Measurements from ENCODE around the gene IPO13. TPM values are rescaled to one million over a fixed set of nuclear protein-coding genes. Genes with fewer than 3 reads are reported as not detected.

Gene IPO13
- total and polyA plus RNA-seq, 4 donors: 8.6 to 15.1 (median 10.5) TPM

DNA sequence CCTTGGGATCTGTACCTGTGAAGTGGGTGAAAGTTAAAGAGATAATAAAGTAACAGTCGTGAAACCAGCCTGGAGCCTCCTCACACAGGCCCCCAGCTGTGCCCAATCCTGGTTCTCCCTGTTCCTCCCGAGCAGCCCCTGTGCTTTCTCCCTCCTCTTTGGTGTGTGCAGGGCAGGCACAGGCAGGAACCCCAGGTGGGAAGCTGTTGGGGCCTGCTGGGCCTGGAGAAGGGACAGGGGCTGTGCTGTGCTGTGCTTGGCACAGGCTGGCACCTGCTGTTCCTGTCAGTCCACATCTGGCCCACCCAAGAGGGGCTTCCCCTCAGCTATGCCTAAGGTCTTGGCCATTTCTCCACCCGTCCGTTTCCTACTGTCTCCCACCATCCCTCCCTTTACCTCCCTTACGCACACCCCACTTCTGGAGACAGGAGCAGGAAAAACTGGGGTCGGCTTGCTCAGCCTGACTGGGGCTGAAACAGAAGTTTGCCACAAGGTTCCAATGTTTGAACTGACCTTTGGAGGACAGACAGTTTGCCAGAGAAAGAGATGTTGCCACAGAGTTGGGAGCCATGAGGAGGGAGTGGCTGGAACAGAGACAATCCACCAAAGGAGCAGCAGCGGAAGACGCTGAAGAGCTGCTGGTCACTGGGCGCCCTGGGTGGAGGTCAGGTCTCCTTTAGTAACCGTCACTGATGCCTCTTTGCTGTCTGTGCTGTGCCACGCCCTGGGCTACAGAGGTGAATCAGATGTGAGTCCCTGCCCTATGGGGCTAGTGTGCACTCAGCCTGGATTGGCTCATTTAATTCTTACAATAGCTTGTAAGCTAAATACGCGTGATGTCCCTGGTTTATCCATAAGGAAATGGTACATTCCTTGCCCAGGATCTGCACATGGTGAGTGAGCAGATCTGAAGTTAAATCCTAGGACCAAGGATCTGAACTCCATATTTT, 31.9 kb upstream of the IPO13 start:
- no peaks in the 10 kb centered on the region for H3K4me1 ChIP-seq (ENCODE audit: control insufficient read depth in 4 of 4, insufficient read depth in 4 of 4, low read length in 3 of 4)
- no peak for DNase-seq (ENCODE audit: low spot score)
- H3K36me3 ChIP-seq (ENCODE audit: control insufficient read depth in 4 of 4, insufficient read depth in 3 of 4, low read depth in 1 of 4, low read length in 3 of 4): peaks cover 0 to 2% (median 0%) of the 10 kb centered on the region in 4 donors
- TF ChIP-seq, protein P1, sequence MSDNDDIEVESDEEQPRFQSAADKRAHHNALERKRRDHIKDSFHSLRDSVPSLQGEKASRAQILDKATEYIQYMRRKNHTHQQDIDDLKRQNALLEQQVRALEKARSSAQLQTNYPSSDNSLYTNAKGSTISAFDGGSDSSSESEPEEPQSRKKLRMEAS (IDR thresholded peaks at IDR 0.05): no peak
- no peak for TF ChIP-seq FOXA1 (IDR thresholded peaks at IDR 0.05)
- no peaks in the 10 kb centered on the region for H3K9me3 ChIP-seq (ENCODE audit: control insufficient read depth in 4 of 4, low read length in 3 of 4)
- H3K4me3 ChIP-seq (ENCODE audit: low read depth in 1 of 3, low read length in 3 of 3): no peak overlapping the region
- H3K27ac ChIP-seq (ENCODE audit: low read depth in 1 of 2, low read length in 2 of 2): no peak overlapping the region
- no peak overlapping the region for H3K9ac ChIP-seq (ENCODE audit: low read depth in 1 of 2, low read length in 2 of 2)
- no peaks in the 10 kb centered on the region for H3K27me3 ChIP-seq (ENCODE audit: control insufficient read depth in 4 of 4, insufficient read depth in 4 of 4, low read length in 3 of 4)
- 95% methylated on average over 13 of the region's 13 CpGs for WGBS

DNA sequence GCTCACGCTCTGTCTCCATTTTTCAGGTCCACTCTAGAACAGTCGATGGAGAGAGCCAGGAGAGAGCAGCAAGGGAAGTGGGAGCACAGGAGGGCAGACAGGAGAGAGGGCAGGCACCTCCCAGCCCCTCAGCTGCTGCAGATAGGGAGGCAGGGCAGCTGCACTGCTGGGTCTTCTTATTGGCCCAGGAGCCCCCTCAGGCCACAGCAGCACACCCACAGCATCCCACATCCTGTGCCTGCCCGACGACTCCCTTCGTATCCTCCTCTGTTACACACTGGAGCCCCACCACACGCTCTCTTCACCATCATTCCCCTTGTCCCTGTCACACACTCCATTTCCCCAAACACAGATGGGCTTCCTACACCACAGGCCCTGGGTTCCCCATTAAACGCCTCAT, 26.8 kb upstream of the IPO13 start:
- no peak overlapping the region for H3K9ac ChIP-seq (ENCODE audit: low read depth in 1 of 2, low read length in 2 of 2)
- H3K9me3 ChIP-seq (ENCODE audit: control insufficient read depth in 4 of 4, low read length in 3 of 4): no peaks in the 10 kb centered on the region
- TF ChIP-seq, protein P2, sequence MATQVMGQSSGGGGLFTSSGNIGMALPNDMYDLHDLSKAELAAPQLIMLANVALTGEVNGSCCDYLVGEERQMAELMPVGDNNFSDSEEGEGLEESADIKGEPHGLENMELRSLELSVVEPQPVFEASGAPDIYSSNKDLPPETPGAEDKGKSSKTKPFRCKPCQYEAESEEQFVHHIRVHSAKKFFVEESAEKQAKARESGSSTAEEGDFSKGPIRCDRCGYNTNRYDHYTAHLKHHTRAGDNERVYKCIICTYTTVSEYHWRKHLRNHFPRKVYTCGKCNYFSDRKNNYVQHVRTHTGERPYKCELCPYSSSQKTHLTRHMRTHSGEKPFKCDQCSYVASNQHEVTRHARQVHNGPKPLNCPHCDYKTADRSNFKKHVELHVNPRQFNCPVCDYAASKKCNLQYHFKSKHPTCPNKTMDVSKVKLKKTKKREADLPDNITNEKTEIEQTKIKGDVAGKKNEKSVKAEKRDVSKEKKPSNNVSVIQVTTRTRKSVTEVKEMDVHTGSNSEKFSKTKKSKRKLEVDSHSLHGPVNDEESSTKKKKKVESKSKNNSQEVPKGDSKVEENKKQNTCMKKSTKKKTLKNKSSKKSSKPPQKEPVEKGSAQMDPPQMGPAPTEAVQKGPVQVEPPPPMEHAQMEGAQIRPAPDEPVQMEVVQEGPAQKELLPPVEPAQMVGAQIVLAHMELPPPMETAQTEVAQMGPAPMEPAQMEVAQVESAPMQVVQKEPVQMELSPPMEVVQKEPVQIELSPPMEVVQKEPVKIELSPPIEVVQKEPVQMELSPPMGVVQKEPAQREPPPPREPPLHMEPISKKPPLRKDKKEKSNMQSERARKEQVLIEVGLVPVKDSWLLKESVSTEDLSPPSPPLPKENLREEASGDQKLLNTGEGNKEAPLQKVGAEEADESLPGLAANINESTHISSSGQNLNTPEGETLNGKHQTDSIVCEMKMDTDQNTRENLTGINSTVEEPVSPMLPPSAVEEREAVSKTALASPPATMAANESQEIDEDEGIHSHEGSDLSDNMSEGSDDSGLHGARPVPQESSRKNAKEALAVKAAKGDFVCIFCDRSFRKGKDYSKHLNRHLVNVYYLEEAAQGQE (IDR thresholded peaks at IDR 0.05): no peak
- TF ChIP-seq JUND (IDR thresholded peaks at IDR 0.05) (no peak), FOXA1 (IDR thresholded peaks at IDR 0.05) (no peak), HNF4A (conservative IDR thresholded peaks at IDR 0.05) (no peak), FOXA2 (IDR thresholded peaks at IDR 0.05) (no peak), HNF4G (IDR thresholded peaks at IDR 0.05) (no peak), EGR1 (IDR thresholded peaks at IDR 0.05; ENCODE audit: low read depth in 2 of 2) (no peak), SP1 (IDR thresholded peaks at IDR 0.05) (no peak), GABPA (IDR thresholded peaks at IDR 0.05 in 1 of 2, conservative IDR thresholded peaks at IDR 0.05 in 1 of 2) (no peak), RXRA (IDR thresholded peaks at IDR 0.05) (no peak)
- TF ChIP-seq, protein P1 (IDR thresholded peaks at IDR 0.05): no peak
- TF ChIP-seq, protein P3, sequence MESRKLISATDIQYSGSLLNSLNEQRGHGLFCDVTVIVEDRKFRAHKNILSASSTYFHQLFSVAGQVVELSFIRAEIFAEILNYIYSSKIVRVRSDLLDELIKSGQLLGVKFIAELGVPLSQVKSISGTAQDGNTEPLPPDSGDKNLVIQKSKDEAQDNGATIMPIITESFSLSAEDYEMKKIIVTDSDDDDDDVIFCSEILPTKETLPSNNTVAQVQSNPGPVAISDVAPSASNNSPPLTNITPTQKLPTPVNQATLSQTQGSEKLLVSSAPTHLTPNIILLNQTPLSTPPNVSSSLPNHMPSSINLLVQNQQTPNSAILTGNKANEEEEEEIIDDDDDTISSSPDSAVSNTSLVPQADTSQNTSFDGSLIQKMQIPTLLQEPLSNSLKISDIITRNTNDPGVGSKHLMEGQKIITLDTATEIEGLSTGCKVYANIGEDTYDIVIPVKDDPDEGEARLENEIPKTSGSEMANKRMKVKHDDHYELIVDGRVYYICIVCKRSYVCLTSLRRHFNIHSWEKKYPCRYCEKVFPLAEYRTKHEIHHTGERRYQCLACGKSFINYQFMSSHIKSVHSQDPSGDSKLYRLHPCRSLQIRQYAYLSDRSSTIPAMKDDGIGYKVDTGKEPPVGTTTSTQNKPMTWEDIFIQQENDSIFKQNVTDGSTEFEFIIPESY (IDR thresholded peaks at IDR 0.05): no peak
- no peaks in the 10 kb centered on the region for H3K4me1 ChIP-seq (ENCODE audit: control insufficient read depth in 4 of 4, insufficient read depth in 4 of 4, low read length in 3 of 4)
- DNase-seq (ENCODE audit: low spot score): no peak
- H3K36me3 ChIP-seq (ENCODE audit: control insufficient read depth in 4 of 4, insufficient read depth in 3 of 4, low read depth in 1 of 4, low read length in 3 of 4): peaks cover 0 to 3% (median 0%) of the 10 kb centered on the region in 4 donors
- H3K27me3 ChIP-seq (ENCODE audit: control insufficient read depth in 4 of 4, insufficient read depth in 4 of 4, low read length in 3 of 4): no peaks in the 10 kb centered on the region
- H3K4me3 ChIP-seq (ENCODE audit: low read depth in 1 of 3, low read length in 3 of 3): no peak overlapping the region
- no peak overlapping the region for H3K27ac ChIP-seq (ENCODE audit: low read depth in 1 of 2, low read length in 2 of 2)
- WGBS: 89% methylated on average over 7 of the region's 7 CpGs

Measured in liver (tissue), 9 donors.